HepG2 (cell line): Measurements from ENCODE around the gene SPTAN1. TPM values are rescaled to one million over a fixed set of nuclear protein-coding genes. Genes with fewer than 3 reads are reported as not detected.

Experiments used
- ATAC-seq: fragments of 200-7000 bp; cut with Tn5 transposase; 3 replicates; pipeline ENCODE4 v1.9.1; 2020; ENCODE audit warnings: mild to moderate bottlenecking, moderate library complexity
- BruUV-seq: library from RNA; stranded (reverse); fragments of 400-500 nt; replicated peaks from 2 replicates; lab custom pipeline; 2021; lab: Mats Ljungman, UMichigan
- CTCF ChIA-PET: fragments of 300-600 bp; formaldehyde crosslinking; extraction: SDS; loops from one replicate; lab custom pipeline; 2021; ENCODE audit warnings: low total read pairs, inconsistent platforms, low intra/inter-chr PET ratio; lab: Yijun Ruan, JAX
- POLR2A ChIA-PET: fragments of 350-600 bp; sonication (Branson Sonifier 250); formaldehyde crosslinking; loops from one replicate; lab custom pipeline; 2020; ENCODE audit warnings: antibody characterized with exemption, inconsistent platforms; lab: Yijun Ruan, JAX
- DNase-seq: peaks from one replicate; pipeline ENCODE4 v3.0.0-alpha.2; 2015; ENCODE audit warnings: low spot score
- FAIRE-seq: peaks from 3 replicates; lab custom pipeline; 2011; peaks lifted over from hg19 to GRCh38; lab: Jason Lieb, UNC
- H2AFZ ChIP-seq: one replicate; pipeline ENCODE4 v1.6.1; 2011; ENCODE audit warnings: low read length, inconsistent platforms
- H3K27ac ChIP-seq: fragments of 300-600 bp; 3 replicates; pipeline ENCODE4 v1.8.0; 2011; ENCODE audit warnings: mixed run types, mild to moderate bottlenecking, mixed read lengths, low read length, inconsistent platforms; ENCODE audit not compliant: insufficient read depth; ENCODE audit errors: extremely low read length
- H3K27me3 ChIP-seq, 2 experiments: fragments of 200-600 bp in 1 of 2; 2 replicates in 1 of 2; 3 replicates in 1 of 2; pipeline versions ENCODE4 v1.6.0 to v1.8.0; 2011; ENCODE audit warnings: low read length in 2 of 2, mild to moderate bottlenecking in 2 of 2, moderate library complexity in 2 of 2, inconsistent platforms in 1 of 2; ENCODE audit not compliant: insufficient read depth in 2 of 2, control insufficient read depth in 1 of 2
- H3K36me3 ChIP-seq, 2 experiments: fragments of 200-600 bp in 1 of 2; replicated peaks in 1 of 2; 2 replicates in 1 of 2; 3 replicates in 1 of 2; pipeline versions ENCODE4 v1.5.1 to v1.8.0; 2011; ENCODE audit warnings: low read length in 2 of 2, inconsistent platforms in 1 of 2; ENCODE audit not compliant: insufficient read depth in 2 of 2, control insufficient read depth in 1 of 2
- H3K4me1 ChIP-seq: 2 replicates; pipeline ENCODE4 v1.5.1; 2012; ENCODE audit warnings: low read length, inconsistent platforms; ENCODE audit not compliant: insufficient read depth
- H3K4me2 ChIP-seq: 2 replicates; pipeline ENCODE4 v1.6.0; 2011; ENCODE audit warnings: low read depth, low read length, inconsistent platforms
- H3K4me3 ChIP-seq, 3 experiments: fragments of 200-600 bp in 1 of 3; sonication (generic), shearing (Covaris generic) in 1 of 3; replicated peaks in 1 of 3; 2 replicates each; pipeline ENCODE4 v1.5.1; 2011 to 2016; ENCODE audit warnings: low read length in 3 of 3, inconsistent platforms in 2 of 3, low read depth in 2 of 3, mild to moderate bottlenecking in 2 of 3, control low read depth in 1 of 3, mixed read lengths in 1 of 3; ENCODE audit not compliant: insufficient read depth in 1 of 3
- H3K79me2 ChIP-seq: one replicate; pipeline ENCODE4 v1.6.1; 2011; ENCODE audit warnings: low read length, inconsistent platforms; ENCODE audit not compliant: insufficient read depth
- H3K9ac ChIP-seq: 2 replicates; pipeline ENCODE4 v1.6.0; 2011; ENCODE audit warnings: mild to moderate bottlenecking, low read depth, low read length, inconsistent platforms; ENCODE audit not compliant: insufficient read depth
- H3K9me3 ChIP-seq: 2 replicates; pipeline ENCODE4 v1.5.1; 2012; ENCODE audit warnings: mild to moderate bottlenecking, low read length
- H4K20me1 ChIP-seq: 2 replicates; pipeline ENCODE4 v1.6.0; 2011; ENCODE audit warnings: inconsistent platforms, mild to moderate bottlenecking, low read length, moderate library complexity; ENCODE audit not compliant: insufficient read depth
- CEBPB ChIP-seq: IDR thresholded peaks from 2 replicates; pipeline ENCODE4 v1.6.1; 2011; ENCODE audit warnings: low read depth, low read length, improper control_type of control experiment, borderline replicate concordance
- POLR2A ChIP-seq, 2 experiments: IDR thresholded peaks; 2 replicates each; pipeline ENCODE4 v1.6.1; 2011; ENCODE audit warnings: low read depth in 2 of 2, low read length in 2 of 2, mild to moderate bottlenecking in 1 of 2, moderate library complexity in 1 of 2; ENCODE audit not compliant: insufficient read depth in 1 of 2
- ZNF331 ChIP-seq: sonication (generic); formaldehyde crosslinking; IDR thresholded peaks from 2 replicates; pipeline ENCODE4 v1.4.0; 2020; ENCODE audit warnings: missing genetic modification reagents
- ZNF550 ChIP-seq: sonication (generic); formaldehyde crosslinking; IDR thresholded peaks from 2 replicates; pipeline ENCODE4 v1.4.0; 2020; ENCODE audit warnings: mild to moderate bottlenecking, missing genetic modification reagents, borderline replicate concordance
- WGBS: methylation state at CpG from one replicate; pipeline ENCODE4 v1.1.6; 2017; ENCODE audit warnings: low lambda C conversion rate; 5-methylcytosine and 5-hydroxymethylcytosine counted together
- in situ Hi-C: cut with HindIII; loops from 2 replicates; pipeline ENCODE4 v1.10.0; 2017; ENCODE audit warnings: low pct_unique_long_range_greater_than_20kb; ENCODE audit not compliant: extremely low pct_ligation_motif_present
- intact Hi-C: fragments of 100-400 bp; cut with micrococcal nuclease; formaldehyde crosslinking; loops from one replicate; pipeline ENCODE4 v1.10.0; 2022; ENCODE audit not compliant: unreplicated experiment
- polyA plus RNA-seq, 8 experiments: library from polyadenylated mRNA; depleted of rRNA in 3 of 8; stranded (reverse) in 7 of 8; unstranded in 1 of 8; fragments of >200 nt; fragmentation: Illumina TruSeq in 4 of 8; extraction: Trizol in 4 of 8; gene quantifications; 2 replicates each; pipeline versions ENCODE4 v1.2.1 to v1.2.3, GENCODE V29; 2011 to 2016; ENCODE audit warnings: low read depth in 4 of 8, missing spikeins in 1 of 8, mixed read lengths in 1 of 8; ENCODE audit not compliant: insufficient read depth in 1 of 8
- total RNA-seq, 5 experiments: library from RNA; depleted of rRNA; stranded (reverse); fragments of >200 nt; fragmentation: Illumina TruSeq; extraction: Trizol; gene quantifications; 2 replicates each; pipeline ENCODE4 v1.2.3, GENCODE V29; 2016; ENCODE audit warnings: low read depth in 1 of 5

The SPTAN1 gene
- total and polyA plus RNA-seq, 2 of the 13 experiments (the other 11 are each of a cell fraction or from before 2014, with no cell fraction given): 106 to 111 TPM

DNA sequence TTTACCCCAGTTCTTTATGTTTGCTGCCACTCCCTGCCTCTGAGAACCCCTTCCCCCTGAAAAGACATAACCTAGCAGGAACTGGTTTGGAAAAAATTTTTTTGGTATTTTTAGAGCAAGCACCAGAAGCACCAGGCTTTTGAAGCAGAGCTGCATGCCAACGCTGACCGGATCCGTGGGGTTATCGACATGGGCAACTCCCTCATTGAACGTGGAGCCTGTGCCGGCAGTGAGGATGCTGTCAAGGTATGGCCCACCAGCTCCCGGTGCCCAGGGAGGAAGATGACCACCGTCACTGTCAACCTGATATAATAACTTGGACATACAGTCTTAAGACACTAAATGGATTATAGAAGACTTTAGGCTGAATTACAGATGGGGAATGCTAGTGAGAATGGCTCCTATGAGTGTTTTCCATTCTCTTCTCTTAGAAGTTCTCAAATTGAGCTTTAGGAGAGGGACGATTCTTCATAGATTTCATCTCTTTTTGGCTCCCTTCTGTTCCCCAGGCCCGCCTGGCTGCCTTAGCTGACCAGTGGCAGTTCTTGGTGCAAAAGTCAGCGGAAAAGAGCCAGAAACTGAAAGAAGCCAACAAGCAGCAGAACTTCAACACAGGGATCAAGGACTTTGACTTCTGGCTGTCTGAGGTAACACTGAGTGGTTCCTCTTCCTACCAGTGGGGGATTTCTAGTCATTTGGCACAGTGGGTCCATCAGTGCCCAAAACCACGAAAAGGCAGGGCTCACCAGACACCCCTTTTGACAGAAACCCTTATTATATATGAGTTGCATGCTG, 59.4 kb downstream of the SPTAN1 start:
- FAIRE-seq: no peak
- peaks cover 43 to 86% of the 10 kb centered on the region in 2 experiments for H3K36me3 ChIP-seq

DNA sequence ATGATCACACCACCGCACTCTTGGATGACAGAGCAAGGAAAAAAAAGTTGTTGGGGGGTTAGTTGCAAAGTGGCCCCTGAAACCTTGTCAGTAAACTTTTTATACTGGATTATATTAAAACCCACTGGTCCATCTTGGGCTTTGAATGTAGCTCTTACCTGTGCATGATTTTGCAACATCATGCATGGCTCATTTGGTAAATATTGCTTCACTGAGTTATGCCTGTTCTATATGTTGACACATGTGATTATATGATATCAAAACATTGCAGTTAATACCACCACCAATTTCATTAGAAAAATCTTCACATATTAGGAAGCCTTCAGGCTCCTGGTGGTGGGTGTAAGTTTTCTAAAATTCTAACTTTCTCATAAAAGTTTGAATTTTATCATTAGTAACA, 62.3 kb downstream of the SPTAN1 start:
- Histone ChIP-seq H3K79me2 (no peaks in the 10 kb centered on the region), H3K4me1 (no peaks in the 10 kb centered on the region), H4K20me1 (no peaks in the 10 kb centered on the region), H3K4me2 (no peak overlapping the region), H3K4me3 (no peak overlapping the region), H3K9me3 (no peaks in the 10 kb centered on the region), H2AFZ (no peak overlapping the region), H3K27me3 (no peaks in the 10 kb centered on the region), H3K9ac (no peak overlapping the region), H3K27ac (no peak overlapping the region), H3K36me3 (peaks cover 37 to 86% of the 10 kb centered on the region in 2 experiments)
- 94% methylated on average over 1 of the region's 1 CpG for WGBS
- BruUV-seq: no TSS peak
- intact Hi-C loops (no loop called here), in situ Hi-C loops (no loop called here)
- DNase-seq (no peak), ATAC-seq (no peak), FAIRE-seq (no peak)
- CTCF ChIA-PET: no interaction called here
- POLR2A ChIA-PET: no interaction called here
- TF ChIP-seq ZNF331 (no peak), CEBPB (peak; percentile 72; the same call in 1 of the 2 replicates)

More for the DNA sequence above, 59.4 kb downstream of the SPTAN1 start:
- Histone ChIP-seq H3K9ac (no peak overlapping the region), H3K27me3 (no peaks in the 10 kb centered on the region), H3K4me2 (no peak overlapping the region), H3K4me1 (no peaks in the 10 kb centered on the region), H3K4me3 (no peak overlapping the region), H3K9me3 (no peaks in the 10 kb centered on the region), H3K27ac (no peak overlapping the region), H3K79me2 (no peaks in the 10 kb centered on the region), H2AFZ (no peak overlapping the region), H4K20me1 (no peaks in the 10 kb centered on the region)
- ChIA-PET POLR2A (no interaction called here), CTCF (no interaction called here)
- intact Hi-C loops: no loop called here
- DNase-seq (no peak), ATAC-seq (no peak)
- BruUV-seq: no TSS peak
- no peak for TF ChIP-seq ZNF550
- no peak for TF ChIP-seq POLR2A (IDR thresholded peaks at IDR 0.05; ENCODE audit: insufficient read depth in 1 of 2, low read depth in 2 of 2, low read length in 2 of 2)
- 98% methylated on average over 10 of the region's 12 CpGs for WGBS
- in situ Hi-C loops: no loop called here
